Measurements from ENCODE around the gene C9. TPM values are rescaled to one million over a fixed set of nuclear protein-coding genes. Genes with fewer than 3 reads are reported as not detected.
"Not testable (repeated sequence)": the region's sequence is repeated elsewhere in the genome, so short reads cannot be mapped to it uniquely, and the experiment has no call there.

The C9 gene
- total RNA-seq, 4 donors from 2014 or later, result not detected

- DNase-seq, result no peak
- Histone ChIP-seq H3K9me3 (no peaks in the 10 kb centered on the region), H3K27ac (no peak overlapping the region), H3K4me1 (no peaks in the 10 kb centered on the region), H3K4me3 (no peak overlapping the region), H3K27me3 (no peaks in the 10 kb centered on the region), H3K36me3 (no peaks in the 10 kb centered on the region)
- intact Hi-C loops (cut with DNase I; ENCODE audit: low total_unique reads), result no loop called here
- no peak for TF ChIP-seq POLR2A (IDR thresholded peaks at IDR 0.05)
- TF ChIP-seq CTCF (IDR thresholded peaks at IDR 0.05), result no peak
Observed at GRCh38 chr5:39235648-39236047, 128.6 kb downstream of the C9 start.

GRCh38 chr5:39234494-39234893 lies 129.8 kb downstream of the C9 start:
- H3K4me3 ChIP-seq; H3K27ac ChIP-seq; H3K4me1 ChIP-seq; H3K36me3 ChIP-seq; intact Hi-C loops (cut with DNase I; ENCODE audit: low total_unique reads); H3K9me3 ChIP-seq; H3K27me3 ChIP-seq; DNase-seq: not testable (repeated sequence)

Other genes with a start within 250 kb of the C9 start
- gene FYB1, start 144.9 kb downstream of the C9 start, total RNA-seq, result 10 to 100 TPM in 1 of 4 donors, 1 to 10 TPM in 3; 1.8 to 16.5 (median 4.8) TPM
- 10 to 100 TPM; 23.1 to 80.1 (median 56.7) TPM for gene DAB2, start 60.5 kb upstream of the C9 start, total RNA-seq